ENCODE results near the gene FAM117B.

DNA sequence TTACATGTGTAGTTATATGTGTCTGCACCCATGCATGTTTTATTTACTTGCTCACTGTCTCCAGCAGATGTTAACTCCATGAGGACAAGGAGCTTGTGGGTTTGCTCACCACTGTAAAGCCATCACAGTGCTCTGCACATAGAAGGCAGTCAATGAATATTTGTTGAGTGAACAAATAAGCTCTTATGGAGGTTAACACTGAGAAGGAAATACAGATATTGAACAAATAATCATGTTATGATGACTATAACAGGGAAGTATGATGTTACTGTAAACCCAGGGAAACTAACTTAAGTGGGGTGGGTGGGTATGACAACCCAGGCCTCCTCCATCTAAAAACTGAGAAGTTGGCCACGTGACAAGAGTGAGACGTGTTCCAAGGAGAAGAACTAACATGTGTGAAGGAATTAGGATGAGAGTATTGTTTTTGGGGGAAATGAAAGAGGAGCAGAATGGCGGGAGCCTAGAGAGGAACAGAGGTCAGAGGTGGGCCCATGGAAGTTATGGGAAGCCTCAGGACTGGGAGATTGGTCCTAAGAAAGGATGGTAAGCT is 6.0 kb upstream of the FAM117B start:
- TF ChIP-seq, protein P1, sequence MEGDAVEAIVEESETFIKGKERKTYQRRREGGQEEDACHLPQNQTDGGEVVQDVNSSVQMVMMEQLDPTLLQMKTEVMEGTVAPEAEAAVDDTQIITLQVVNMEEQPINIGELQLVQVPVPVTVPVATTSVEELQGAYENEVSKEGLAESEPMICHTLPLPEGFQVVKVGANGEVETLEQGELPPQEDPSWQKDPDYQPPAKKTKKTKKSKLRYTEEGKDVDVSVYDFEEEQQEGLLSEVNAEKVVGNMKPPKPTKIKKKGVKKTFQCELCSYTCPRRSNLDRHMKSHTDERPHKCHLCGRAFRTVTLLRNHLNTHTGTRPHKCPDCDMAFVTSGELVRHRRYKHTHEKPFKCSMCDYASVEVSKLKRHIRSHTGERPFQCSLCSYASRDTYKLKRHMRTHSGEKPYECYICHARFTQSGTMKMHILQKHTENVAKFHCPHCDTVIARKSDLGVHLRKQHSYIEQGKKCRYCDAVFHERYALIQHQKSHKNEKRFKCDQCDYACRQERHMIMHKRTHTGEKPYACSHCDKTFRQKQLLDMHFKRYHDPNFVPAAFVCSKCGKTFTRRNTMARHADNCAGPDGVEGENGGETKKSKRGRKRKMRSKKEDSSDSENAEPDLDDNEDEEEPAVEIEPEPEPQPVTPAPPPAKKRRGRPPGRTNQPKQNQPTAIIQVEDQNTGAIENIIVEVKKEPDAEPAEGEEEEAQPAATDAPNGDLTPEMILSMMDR (conservative IDR thresholded peaks at IDR 0.05 in 1 of 2, IDR thresholded peaks at IDR 0.05 in 1 of 2; ENCODE audit: extremely low read depth in 1 of 2, insufficient read depth in 1 of 2, low read depth in 1 of 2, low read length in 2 of 2) = no peak
- no peak for TF ChIP-seq EZH2 (IDR thresholded peaks at IDR 0.05; ENCODE audit: borderline replicate concordance, low read length)
